HepG2 (cell line): ENCODE results near the gene CSNK1D. TPM values are rescaled to one million over a fixed set of nuclear protein-coding genes. Genes with fewer than 3 reads are reported as not detected.

Experiments used
- CREB1 ChIP-seq, 2 experiments: fragments of 450-650 bp in 1 of 2; IDR thresholded peaks; 2 replicates each; pipeline ENCODE4 v1.6.1; 2016 to 2017; ENCODE audit warnings: control low read depth in 1 of 2, mild to moderate bottlenecking in 1 of 2, missing compliant biosample characterization in 1 of 2, missing genetic modification characterization in 1 of 2
- ELF4 ChIP-seq: sonication (generic); formaldehyde crosslinking; IDR thresholded peaks from 2 replicates; pipeline ENCODE4 v1.5.0; 2020; ENCODE audit warnings: missing genetic modification reagents, mild to moderate bottlenecking, moderate library complexity, borderline replicate concordance
- FOSL2 ChIP-seq: sonication (generic); formaldehyde crosslinking; IDR thresholded peaks from 2 replicates; pipeline ENCODE4 v1.4.0; 2020; ENCODE audit warnings: missing genetic modification reagents
- GLMP ChIP-seq: sonication (generic); formaldehyde crosslinking; IDR thresholded peaks from 2 replicates; pipeline ENCODE4 v1.9.0; 2021; ENCODE audit warnings: missing genetic modification reagents, mild to moderate bottlenecking, borderline replicate concordance
- GPN1 ChIP-seq: sonication (generic); formaldehyde crosslinking; IDR thresholded peaks from 2 replicates; pipeline ENCODE4 v1.5.1; 2020; ENCODE audit warnings: missing genetic modification reagents, borderline replicate concordance
- HOXA5 ChIP-seq: sonication (generic); formaldehyde crosslinking; IDR thresholded peaks from 2 replicates; pipeline ENCODE4 v1.4.0; 2020; ENCODE audit warnings: missing genetic modification reagents
- NFKBIZ ChIP-seq: IDR thresholded peaks from 2 replicates; pipeline ENCODE4 v1.6.1; 2018; ENCODE audit warnings: missing genetic modification reagents, missing compliant biosample characterization
- RBFOX2 ChIP-seq: fragments of 200-400 bp; formaldehyde crosslinking; IDR thresholded peaks from 2 replicates; pipeline ENCODE4 v1.6.1; 2017; ENCODE audit warnings: low read depth, mild to moderate bottlenecking, low read length
- SPEN ChIP-seq: sonication (generic); formaldehyde crosslinking; IDR thresholded peaks from 2 replicates; pipeline ENCODE4 v1.5.1; 2020; ENCODE audit warnings: low read depth, mild to moderate bottlenecking, missing genetic modification reagents
- TOE1 ChIP-seq: sonication (generic); formaldehyde crosslinking; IDR thresholded peaks from 2 replicates; pipeline ENCODE4 v1.4.0; 2020; ENCODE audit warnings: mild to moderate bottlenecking, missing genetic modification reagents
- XRCC5 ChIP-seq: fragments of 200-400 bp; formaldehyde crosslinking; optimal IDR thresholded peaks from 2 replicates; pipeline ENCODE3; 2017; ENCODE audit warnings: mild to moderate bottlenecking, low read length
- ZFP1 ChIP-seq: IDR thresholded peaks from 2 replicates; pipeline ENCODE4 v1.6.1; 2016
- ZNF160 ChIP-seq: sonication (generic); formaldehyde crosslinking; IDR thresholded peaks from 2 replicates; pipeline ENCODE4 v1.8.0; 2022; ENCODE audit warnings: mild to moderate bottlenecking, inconsistent platforms, missing genetic modification reagents
- ZNF260 ChIP-seq: sonication (generic); formaldehyde crosslinking; IDR thresholded peaks from 2 replicates; pipeline ENCODE4 v1.4.0; 2020; ENCODE audit warnings: missing genetic modification reagents, low read depth, mild to moderate bottlenecking, borderline replicate concordance
- ZNF446 ChIP-seq: sonication (generic); formaldehyde crosslinking; IDR thresholded peaks from 2 replicates; pipeline ENCODE4 v1.5.0; 2020; ENCODE audit warnings: mild to moderate bottlenecking, missing genetic modification reagents
- ZNF547 ChIP-seq: sonication (generic); formaldehyde crosslinking; IDR thresholded peaks from 2 replicates; pipeline ENCODE4 v1.5.1; 2020; ENCODE audit warnings: mild to moderate bottlenecking, missing genetic modification reagents
- ZNF577 ChIP-seq: sonication (generic); formaldehyde crosslinking; IDR thresholded peaks from 2 replicates; pipeline ENCODE4 v1.4.0; 2020; ENCODE audit warnings: mild to moderate bottlenecking, low read depth, missing genetic modification reagents, borderline replicate concordance
- ZNF616 ChIP-seq: sonication (generic); formaldehyde crosslinking; IDR thresholded peaks from 2 replicates; pipeline ENCODE4 v1.5.0; 2020; ENCODE audit warnings: low read depth, mild to moderate bottlenecking, missing genetic modification reagents
- ZNF629 ChIP-seq: sonication (generic); formaldehyde crosslinking; conservative IDR thresholded peaks from 2 replicates; pipeline ENCODE4 v1.5.0; 2020; ENCODE audit warnings: missing genetic modification reagents
- ZNF7 ChIP-seq: IDR thresholded peaks from 2 replicates; pipeline ENCODE4 v1.6.1; 2016; ENCODE audit warnings: missing biosample characterization, missing genetic modification reagents
- ZNF777 ChIP-seq: sonication (generic); formaldehyde crosslinking; IDR thresholded peaks from 2 replicates; pipeline ENCODE4 v1.4.0; 2020; ENCODE audit warnings: missing genetic modification reagents
- ZNF841 ChIP-seq: sonication (generic); formaldehyde crosslinking; IDR thresholded peaks from 2 replicates; pipeline ENCODE4 v1.8.1; 2023; ENCODE audit warnings: missing genetic modification reagents, borderline replicate concordance
- ZSCAN12 ChIP-seq: sonication (generic); formaldehyde crosslinking; IDR thresholded peaks from 2 replicates; pipeline ENCODE4 v1.9.0; 2021; ENCODE audit warnings: mild to moderate bottlenecking, missing genetic modification reagents
- polyA plus RNA-seq, 8 experiments: library from polyadenylated mRNA; depleted of rRNA in 3 of 8; stranded (reverse) in 7 of 8; unstranded in 1 of 8; fragments of >200 nt; fragmentation: Illumina TruSeq in 4 of 8; extraction: Trizol in 4 of 8; gene quantifications; 2 replicates each; pipeline versions ENCODE4 v1.2.1 to v1.2.3, GENCODE V29; 2011 to 2016; ENCODE audit warnings: low read depth in 4 of 8, missing spikeins in 1 of 8, mixed read lengths in 1 of 8; ENCODE audit not compliant: insufficient read depth in 1 of 8
- total RNA-seq, 5 experiments: library from RNA; depleted of rRNA; stranded (reverse); fragments of >200 nt; fragmentation: Illumina TruSeq; extraction: Trizol; gene quantifications; 2 replicates each; pipeline ENCODE4 v1.2.3, GENCODE V29; 2016; ENCODE audit warnings: low read depth in 1 of 5
- TF ChIP-seq, protein P1 (sequence below): fragments of 450-650 bp; IDR thresholded peaks from 2 replicates; pipeline ENCODE4 v1.6.1; 2016
- TF ChIP-seq, protein P2 (sequence below): sonication (generic); formaldehyde crosslinking; IDR thresholded peaks from 2 replicates; pipeline ENCODE4 v1.4.0; 2020; ENCODE audit warnings: mild to moderate bottlenecking, missing genetic modification reagents, borderline replicate concordance
- TF ChIP-seq, protein P3 (sequence below): sonication (generic); formaldehyde crosslinking; IDR thresholded peaks from 2 replicates; pipeline ENCODE4 v1.4.0; 2020; ENCODE audit warnings: missing genetic modification reagents

CSNK1D gene
- total and polyA plus RNA-seq, 2 of the 13 experiments (the other 11 are each of a cell fraction or from before 2014, with no cell fraction given) = 31.5 to 128 TPM

DNA sequence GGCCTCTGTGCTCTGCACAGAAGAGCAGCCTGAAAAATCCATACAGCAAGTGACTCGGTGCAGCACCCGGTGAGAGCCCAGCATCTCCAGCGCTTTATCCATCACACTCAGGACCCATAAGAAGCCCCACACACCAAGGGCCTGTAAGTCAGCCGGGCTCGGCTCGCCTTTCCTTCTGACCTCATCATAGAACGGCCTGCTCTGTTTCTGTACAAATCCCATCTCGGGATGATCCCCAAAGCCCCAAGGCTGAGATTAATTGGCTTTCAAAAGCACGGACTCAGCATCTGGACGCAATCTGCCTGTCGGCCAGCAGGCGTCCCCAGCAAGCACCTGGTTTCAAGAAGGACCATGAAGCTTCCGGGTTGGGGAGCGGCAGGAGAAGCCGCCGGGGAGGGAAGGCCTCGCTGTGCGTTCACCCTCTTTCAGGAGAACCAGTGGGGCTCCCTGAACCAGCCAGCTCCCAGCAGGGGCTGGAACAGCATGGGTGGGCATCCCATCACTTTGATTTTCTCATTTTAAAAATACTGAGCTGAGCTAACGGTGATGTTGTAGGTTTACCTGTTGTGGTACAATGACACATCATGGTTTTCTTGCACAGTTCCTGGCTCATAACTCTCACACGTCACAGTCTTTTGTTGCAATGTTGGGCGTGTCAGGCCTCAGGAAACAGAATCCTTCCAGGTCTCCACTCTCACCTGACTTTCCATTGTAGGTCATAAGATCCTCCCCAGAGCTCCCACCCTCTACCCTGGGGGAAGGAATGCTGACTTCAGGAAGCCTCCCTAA, 67.6 kb downstream of the CSNK1D start (continued):
- TF ChIP-seq CREB1 (IDR thresholded peaks at IDR 0.05) (peak; percentile 75), CREB1 (CRISPR knock-in tag; IDR thresholded peaks at IDR 0.05) (no peak), ZSCAN12 (no peak), ZNF841 (CRISPR knock-in tag) (no peak), HOXA5 (no peak), TOE1 (CRISPR knock-in tag) (0 out of 2 replicates have a peak, but pooled peaks have one; percentile 54), ZNF446 (CRISPR knock-in tag) (no peak), ZNF260 (CRISPR knock-in tag) (no peak), ZNF577 (no peak), GLMP (CRISPR knock-in tag) (no peak), ZNF777 (CRISPR knock-in tag) (peak; percentile 18; the same call in 1 of the 2 replicates), NFKBIZ (0 out of 2 replicates have a peak, but pooled peaks have one; percentile 38), ZNF629 (CRISPR knock-in tag) (no peak), ELF4 (peak; percentile 80; the same call in 1 of the 2 replicates), ZNF7 (CRISPR knock-in tag) (no peak), SPEN (CRISPR knock-in tag) (peak; percentile 72), ZNF616 (CRISPR knock-in tag) (no peak), GPN1 (no peak), XRCC5 (peak; percentile 93), RBFOX2 (peak; percentile 23; the same call in 1 of the 2 replicates), ZNF160 (no peak), ZFP1 (CRISPR knock-in tag) (peak; percentile 79), FOSL2 (peak; percentile 72), ZNF547 (CRISPR knock-in tag) (peak; percentile 70; the same call in 1 of the 2 replicates)
- TF ChIP-seq, protein P1, sequence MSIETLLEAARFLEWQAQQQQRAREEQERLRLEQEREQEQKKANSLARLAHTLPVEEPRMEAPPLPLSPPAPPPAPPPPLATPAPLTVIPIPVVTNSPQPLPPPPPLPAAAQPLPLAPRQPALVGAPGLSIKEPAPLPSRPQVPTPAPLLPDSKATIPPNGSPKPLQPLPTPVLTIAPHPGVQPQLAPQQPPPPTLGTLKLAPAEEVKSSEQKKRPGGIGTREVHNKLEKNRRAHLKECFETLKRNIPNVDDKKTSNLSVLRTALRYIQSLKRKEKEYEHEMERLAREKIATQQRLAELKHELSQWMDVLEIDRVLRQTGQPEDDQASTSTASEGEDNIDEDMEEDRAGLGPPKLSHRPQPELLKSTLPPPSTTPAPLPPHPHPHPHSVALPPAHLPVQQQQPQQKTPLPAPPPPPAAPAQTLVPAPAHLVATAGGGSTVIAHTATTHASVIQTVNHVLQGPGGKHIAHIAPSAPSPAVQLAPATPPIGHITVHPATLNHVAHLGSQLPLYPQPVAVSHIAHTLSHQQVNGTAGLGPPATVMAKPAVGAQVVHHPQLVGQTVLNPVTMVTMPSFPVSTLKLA = no peak
- TF ChIP-seq, protein P2, sequence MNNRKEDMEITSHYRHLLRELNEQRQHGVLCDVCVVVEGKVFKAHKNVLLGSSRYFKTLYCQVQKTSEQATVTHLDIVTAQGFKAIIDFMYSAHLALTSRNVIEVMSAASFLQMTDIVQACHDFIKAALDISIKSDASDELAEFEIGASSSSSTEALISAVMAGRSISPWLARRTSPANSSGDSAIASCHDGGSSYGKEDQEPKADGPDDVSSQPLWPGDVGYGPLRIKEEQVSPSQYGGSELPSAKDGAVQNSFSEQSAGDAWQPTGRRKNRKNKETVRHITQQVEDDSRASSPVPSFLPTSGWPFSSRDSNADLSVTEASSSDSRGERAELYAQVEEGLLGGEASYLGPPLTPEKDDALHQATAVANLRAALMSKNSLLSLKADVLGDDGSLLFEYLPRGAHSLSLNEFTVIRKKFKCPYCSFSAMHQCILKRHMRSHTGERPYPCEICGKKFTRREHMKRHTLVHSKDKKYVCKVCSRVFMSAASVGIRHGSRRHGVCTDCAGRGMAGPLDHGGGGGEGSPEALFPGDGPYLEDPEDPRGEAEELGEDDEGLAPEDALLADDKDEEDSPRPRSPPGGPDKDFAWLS = no peak
- TF ChIP-seq, protein P3, sequence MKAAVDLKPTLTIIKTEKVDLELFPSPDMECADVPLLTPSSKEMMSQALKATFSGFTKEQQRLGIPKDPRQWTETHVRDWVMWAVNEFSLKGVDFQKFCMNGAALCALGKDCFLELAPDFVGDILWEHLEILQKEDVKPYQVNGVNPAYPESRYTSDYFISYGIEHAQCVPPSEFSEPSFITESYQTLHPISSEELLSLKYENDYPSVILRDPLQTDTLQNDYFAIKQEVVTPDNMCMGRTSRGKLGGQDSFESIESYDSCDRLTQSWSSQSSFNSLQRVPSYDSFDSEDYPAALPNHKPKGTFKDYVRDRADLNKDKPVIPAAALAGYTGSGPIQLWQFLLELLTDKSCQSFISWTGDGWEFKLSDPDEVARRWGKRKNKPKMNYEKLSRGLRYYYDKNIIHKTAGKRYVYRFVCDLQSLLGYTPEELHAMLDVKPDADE (CRISPR knock-in tag) = no peak
